Peyer's patch (tissue), 4 donors: ENCODE measurements around the gene C20orf96. TPM values are rescaled to one million over a fixed set of nuclear protein-coding genes. Genes with fewer than 3 reads are reported as not detected.

Experiments used
- total RNA-seq, 4 donors: library from RNA; depleted of rRNA; stranded (reverse); fragments of >200 nt; gene quantifications; one replicate each; pipeline ENCODE4 v1.1.0, GENCODE V29; 2016

The C20orf96 gene
- total RNA-seq, 4 donors from 2014 or later, result 6.3 to 41.3 (median 10.5) TPM

Other genes starting within 250 kb of the C20orf96 start
- not detected for gene DEFB125, start 203.1 kb downstream of the C20orf96 start, total RNA-seq
- gene DEFB126, start 148.2 kb downstream of the C20orf96 start, total RNA-seq, result not detected
- not detected for gene DEFB127, start 133.3 kb downstream of the C20orf96 start, total RNA-seq
- not detected for gene DEFB128, start 101.0 kb downstream of the C20orf96 start, total RNA-seq
- gene DEFB129, start 63.5 kb downstream of the C20orf96 start, total RNA-seq, result not detected
- gene DEFB132, start 33.0 kb downstream of the C20orf96 start, total RNA-seq, result not detected
- 10 to 100 TPM in 3 of 4 donors, 1 to 10 TPM in 1; 9.6 to 17.3 (median 13.9) TPM for gene ZCCHC3, start 6.8 kb upstream of the C20orf96 start, total RNA-seq
- gene SOX12, start 34.8 kb upstream of the C20orf96 start, total RNA-seq, result 1 to 10 TPM; 1.4 to 7.4 (median 2.5) TPM
- 1 to 10 TPM; 2.1 to 5.5 (median 4.6) TPM for gene NRSN2, start 56.4 kb upstream of the C20orf96 start, total RNA-seq
- gene TRIB3, start 90.0 kb upstream of the C20orf96 start, total RNA-seq, result 10 to 100 TPM in 2 of 4 donors, 1 to 10 TPM in 2; 8.3 to 22.7 (median 12.1) TPM
- gene RBCK1, start 117.5 kb upstream of the C20orf96 start, total RNA-seq, result 100 to 1,000 TPM; 133 to 254 (median 154) TPM
- gene TBC1D20, start 171.8 kb upstream of the C20orf96 start, total RNA-seq, result 10 to 100 TPM; 38.1 to 43.6 (median 42.8) TPM